Keratinocyte (primary cell): Measurements from ENCODE around the gene LATS2.

Source experiments
- CTCF ChIP-seq, 3 experiments: IDR thresholded peaks in 1 of 3; conservative IDR thresholded peaks in 1 of 3; optimal IDR thresholded peaks in 1 of 3; 2 replicates in 2 of 3; 3 replicates in 1 of 3; pipeline versions ENCODE3 to v1.5.1; 2011; ENCODE audit warnings: low read length in 3 of 3, mild to moderate bottlenecking in 3 of 3, moderate library complexity in 2 of 3, control low read depth in 1 of 3, inconsistent platforms in 1 of 3; ENCODE audit not compliant: insufficient read depth in 2 of 3; ENCODE audit errors: extremely low read depth in 1 of 3
- EZH2 ChIP-seq: IDR thresholded peaks from one replicate; pipeline ENCODE4 v1.6.1; 2012; ENCODE audit warnings: inconsistent platforms, mild to moderate bottlenecking, low read length, moderate library complexity

GRCh38 chr13:20987599-20987998 lies 73.8 kb downstream of the LATS2 start:
- TF ChIP-seq CTCF (optimal IDR thresholded peaks at IDR 0.05 in 1 of 3, IDR thresholded peaks at IDR 0.05 in 1 of 3, conservative IDR thresholded peaks at IDR 0.05 in 1 of 3; ENCODE audit: extremely low read depth in 1 of 3, insufficient read depth in 2 of 3, low read length in 3 of 3) (no peak), EZH2 (no peak)
